Measurements from ENCODE around the gene ULK2. TPM values are rescaled to one million over a fixed set of nuclear protein-coding genes. Genes with fewer than 3 reads are reported as not detected.
A peak's percentile ranks its signal among the peaks of the same experiment; 100 is the strongest.
"Not testable (repeated sequence)": the region's sequence is repeated elsewhere in the genome, so short reads cannot be mapped to it uniquely, and the experiment has no call there.

Gene ULK2
- total RNA-seq, 3 donors from 2014 or later = 22.1 to 25.6 (median 23.0) TPM

DNA sequence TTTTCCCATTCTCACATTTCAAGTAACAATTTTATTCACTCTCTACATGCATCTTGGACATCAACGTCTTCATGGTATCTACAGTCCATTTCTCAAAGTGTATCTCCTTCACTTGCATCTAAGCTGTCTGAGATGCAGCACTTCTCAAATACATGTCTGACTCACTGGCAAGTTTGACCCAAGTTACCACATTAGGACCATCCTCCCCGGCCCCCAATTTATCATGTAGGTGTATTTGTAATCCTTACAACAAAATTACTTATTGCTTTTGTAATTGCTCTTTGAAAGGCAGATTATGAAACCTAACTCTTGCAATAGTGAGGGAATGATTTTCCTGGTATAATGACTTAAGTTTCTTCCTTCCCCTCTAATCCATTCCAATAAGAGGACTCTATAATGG, 28.9 kb upstream of the ULK2 start:
- TF ChIP-seq POLR2A (IDR thresholded peaks at IDR 0.05) = no peak
- no peak for TF ChIP-seq POLR2AphosphoS5 (IDR thresholded peaks at IDR 0.05)
- TF ChIP-seq, protein P1, sequence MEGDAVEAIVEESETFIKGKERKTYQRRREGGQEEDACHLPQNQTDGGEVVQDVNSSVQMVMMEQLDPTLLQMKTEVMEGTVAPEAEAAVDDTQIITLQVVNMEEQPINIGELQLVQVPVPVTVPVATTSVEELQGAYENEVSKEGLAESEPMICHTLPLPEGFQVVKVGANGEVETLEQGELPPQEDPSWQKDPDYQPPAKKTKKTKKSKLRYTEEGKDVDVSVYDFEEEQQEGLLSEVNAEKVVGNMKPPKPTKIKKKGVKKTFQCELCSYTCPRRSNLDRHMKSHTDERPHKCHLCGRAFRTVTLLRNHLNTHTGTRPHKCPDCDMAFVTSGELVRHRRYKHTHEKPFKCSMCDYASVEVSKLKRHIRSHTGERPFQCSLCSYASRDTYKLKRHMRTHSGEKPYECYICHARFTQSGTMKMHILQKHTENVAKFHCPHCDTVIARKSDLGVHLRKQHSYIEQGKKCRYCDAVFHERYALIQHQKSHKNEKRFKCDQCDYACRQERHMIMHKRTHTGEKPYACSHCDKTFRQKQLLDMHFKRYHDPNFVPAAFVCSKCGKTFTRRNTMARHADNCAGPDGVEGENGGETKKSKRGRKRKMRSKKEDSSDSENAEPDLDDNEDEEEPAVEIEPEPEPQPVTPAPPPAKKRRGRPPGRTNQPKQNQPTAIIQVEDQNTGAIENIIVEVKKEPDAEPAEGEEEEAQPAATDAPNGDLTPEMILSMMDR (IDR thresholded peaks at IDR 0.05) = no peak
- Histone ChIP-seq H3K27me3 (no peaks in the 10 kb centered on the region), H3K4me1 (no peaks in the 10 kb centered on the region), H3K27ac (peak overlapping the region in 1 of 2 donors; percentile 32), H3K36me3 (no peaks in the 10 kb centered on the region), H3K9me3 (no peaks in the 10 kb centered on the region), H3K4me3 (no peak overlapping the region)
- intact Hi-C loops (cut with DNase I; ENCODE audit: low total_unique reads) = no loop called here
- no peak for DNase-seq (ENCODE audit: low spot score in 2 of 2)

DNA sequence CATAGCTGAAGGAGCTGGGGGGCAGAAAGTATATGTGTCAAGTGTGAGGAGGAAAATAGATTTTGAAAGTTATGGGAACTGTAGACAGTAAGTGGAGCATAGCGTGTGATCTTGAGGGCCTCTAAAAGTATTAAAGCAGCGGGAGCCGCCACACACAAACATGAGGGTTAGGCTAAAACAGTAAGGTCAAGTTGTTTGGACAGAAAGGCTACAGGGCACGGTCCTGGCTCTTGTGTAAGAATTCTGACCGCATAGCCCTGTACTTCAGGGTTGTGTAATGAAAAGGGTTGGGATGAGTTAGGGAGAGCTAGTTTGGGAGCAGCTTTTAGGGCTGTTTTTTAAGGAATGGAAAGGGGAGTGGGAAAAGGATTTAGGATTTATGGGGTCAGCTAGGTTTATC, 22.8 kb upstream of the ULK2 start:
- H3K4me1 ChIP-seq; H3K27ac ChIP-seq; DNase-seq (ENCODE audit: low spot score in 2 of 2); H3K27me3 ChIP-seq; H3K9me3 ChIP-seq; H3K4me3 ChIP-seq; H3K36me3 ChIP-seq; intact Hi-C loops (cut with DNase I; ENCODE audit: low total_unique reads): not testable (repeated sequence)

DNA sequence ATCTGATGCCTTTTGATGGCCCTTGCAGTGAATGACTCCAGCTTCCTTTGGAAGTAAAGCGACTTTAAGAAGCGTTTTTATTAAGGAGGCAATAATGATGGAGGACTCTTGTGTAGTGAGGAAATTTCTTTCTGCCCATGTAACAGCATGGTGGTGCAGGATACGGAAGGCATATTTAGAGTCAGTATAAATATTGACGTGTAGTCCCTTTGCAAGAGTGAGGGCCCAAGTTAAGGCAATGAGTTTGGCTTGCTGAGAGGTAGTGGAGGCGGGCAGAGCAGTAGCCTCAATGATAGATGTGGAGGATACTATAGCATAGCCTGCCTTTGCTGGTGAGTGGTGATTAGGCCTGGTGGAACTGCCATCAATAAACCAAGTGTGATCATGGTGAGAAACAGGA, 22.3 kb upstream of the ULK2 start:
- H3K36me3 ChIP-seq; intact Hi-C loops (cut with DNase I; ENCODE audit: low total_unique reads); H3K4me3 ChIP-seq; H3K27me3 ChIP-seq; H3K4me1 ChIP-seq; DNase-seq (ENCODE audit: low spot score in 2 of 2); H3K9me3 ChIP-seq; H3K27ac ChIP-seq: not testable (repeated sequence)

DNA sequence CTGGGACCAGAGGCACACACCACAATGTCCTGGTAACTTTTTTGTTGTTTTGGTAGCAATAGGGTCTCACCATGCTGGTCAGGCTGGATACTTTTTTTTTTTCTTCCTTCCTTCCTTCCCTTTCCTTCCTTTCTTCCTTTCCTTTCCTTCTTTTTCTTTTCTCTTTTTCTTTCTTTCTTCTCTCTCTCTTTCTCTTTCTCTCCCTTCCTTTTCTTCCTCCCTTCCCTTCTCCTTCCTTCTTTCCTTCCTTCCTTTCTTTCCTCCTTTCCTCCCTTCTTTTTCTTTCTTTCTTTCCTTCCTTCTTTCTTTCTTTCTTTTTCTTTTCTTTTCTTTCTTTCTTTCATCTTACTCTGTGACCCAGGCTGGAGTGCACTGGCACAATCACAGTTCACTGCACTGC, 18.4 kb upstream of the ULK2 start:
- TF ChIP-seq, protein P1 (IDR thresholded peaks at IDR 0.05) = no peak
- no peak for TF ChIP-seq POLR2A (IDR thresholded peaks at IDR 0.05)
- no peak for TF ChIP-seq POLR2AphosphoS5 (IDR thresholded peaks at IDR 0.05)
- Histone ChIP-seq H3K27me3 (no peaks in the 10 kb centered on the region), H3K36me3 (no peaks in the 10 kb centered on the region), H3K4me3 (no peak overlapping the region), H3K4me1 (no peaks in the 10 kb centered on the region), H3K9me3 (no peaks in the 10 kb centered on the region), H3K27ac (no peak overlapping the region)
- intact Hi-C loops (cut with DNase I; ENCODE audit: low total_unique reads) = no loop called here
- DNase-seq (ENCODE audit: low spot score in 2 of 2) = no peak

DNA sequence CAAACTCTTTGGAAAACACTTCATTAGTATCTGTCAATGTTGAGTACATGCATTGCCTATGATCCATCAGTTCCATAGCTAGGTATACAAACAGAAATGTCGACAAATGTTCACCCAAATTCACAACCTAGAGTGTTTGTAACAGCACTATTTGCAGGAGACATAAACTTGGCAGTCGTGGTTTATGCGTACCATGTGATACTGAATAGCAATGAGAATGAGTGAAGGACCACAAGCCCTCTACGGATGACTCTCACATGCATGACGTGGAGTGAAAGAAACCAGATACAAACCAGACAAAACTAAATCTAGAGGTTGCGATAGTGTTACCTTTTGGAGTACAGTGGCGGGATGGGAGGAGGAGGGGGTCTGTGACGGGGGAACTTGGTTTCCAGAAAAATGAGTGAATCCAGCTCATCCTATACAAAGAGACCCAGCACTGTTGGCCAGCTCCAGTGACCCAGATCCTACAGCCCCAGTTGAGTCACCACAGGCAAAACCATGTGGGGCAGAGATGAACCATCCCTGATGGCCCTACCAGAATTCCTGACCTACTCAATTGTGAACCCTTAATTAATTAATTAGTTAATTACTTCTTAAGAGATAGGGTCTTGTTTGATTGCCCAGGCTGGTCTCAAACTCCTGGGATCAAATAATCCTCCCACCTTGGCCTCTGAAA, 15.9 kb upstream of the ULK2 start:
- Histone ChIP-seq H3K27ac (no peak overlapping the region), H3K9me3 (no peaks in the 10 kb centered on the region), H3K4me1 (no peaks in the 10 kb centered on the region), H3K36me3 (no peaks in the 10 kb centered on the region), H3K27me3 (no peaks in the 10 kb centered on the region), H3K4me3 (no peak overlapping the region)
- TF ChIP-seq POLR2A (IDR thresholded peaks at IDR 0.05) (no peak), POLR2AphosphoS5 (IDR thresholded peaks at IDR 0.05) (no peak)
- TF ChIP-seq, protein P1 (IDR thresholded peaks at IDR 0.05) = no peak
- intact Hi-C loops (cut with DNase I; ENCODE audit: low total_unique reads) = no loop called here
- DNase-seq (ENCODE audit: low spot score in 2 of 2) = peak in 1 of 2 donors; percentile 9

DNA sequence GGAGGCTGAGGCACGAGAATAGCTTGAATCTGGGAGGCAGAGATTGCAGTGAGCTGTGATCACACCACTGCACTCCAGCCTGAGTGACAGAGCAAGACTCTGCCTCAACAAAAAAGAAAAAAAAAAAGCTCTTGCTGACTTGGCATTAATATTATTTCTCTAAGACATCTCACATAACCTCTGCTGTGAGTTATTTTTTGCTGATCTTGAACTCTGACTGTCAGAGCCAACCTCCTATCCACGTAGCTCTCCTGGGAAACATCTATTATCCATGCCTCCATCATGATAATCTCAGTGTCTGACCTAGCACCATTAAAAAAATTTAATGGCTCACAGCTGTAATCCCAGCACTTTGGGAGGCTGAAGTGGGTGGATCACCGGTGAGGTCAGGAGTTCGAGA, 12.7 kb upstream of the ULK2 start:
- H3K36me3 ChIP-seq = no peaks in the 10 kb centered on the region
- no peaks in the 10 kb centered on the region for H3K9me3 ChIP-seq
- DNase-seq (ENCODE audit: low spot score in 2 of 2) = no peak
- intact Hi-C loops (cut with DNase I; ENCODE audit: low total_unique reads) = no loop called here
- H3K27me3 ChIP-seq = no peaks in the 10 kb centered on the region
- no peak overlapping the region for H3K4me3 ChIP-seq
- no peak overlapping the region for H3K27ac ChIP-seq
- TF ChIP-seq POLR2AphosphoS5 (IDR thresholded peaks at IDR 0.05) (no peak), POLR2A (IDR thresholded peaks at IDR 0.05) (no peak)
- TF ChIP-seq, protein P1 (IDR thresholded peaks at IDR 0.05) = no peak
- no peaks in the 10 kb centered on the region for H3K4me1 ChIP-seq

Data from breast epithelium (tissue), 4 donors.